Cardiac muscle cell (in vitro differentiated cells and primary cell): ENCODE results near the gene TATDN2. TPM values are rescaled to one million over a fixed set of nuclear protein-coding genes. Genes with fewer than 3 reads are reported as not detected.

ENCODE experiments used
- DNase-seq, 2 donors: peaks; one replicate each; pipeline versions ENCODE4 v3.0.0 to v3.0.0-alpha.2; 2010 to 2017; ENCODE audit warnings: low read depth in 1 of 2, low spot score in 1 of 2
- H3K27ac ChIP-seq: fragments of 200-600 bp; sonication (generic); 2 replicates; pipeline ENCODE4 v1.5.1; 2016
- H3K27me3 ChIP-seq: fragments of 200-600 bp; sonication (generic); 2 replicates; pipeline ENCODE4 v1.6.0; 2016; ENCODE audit warnings: control low read depth
- H3K36me3 ChIP-seq: fragments of 200-600 bp; sonication (generic); 2 replicates; pipeline ENCODE4 v1.5.1; 2016; ENCODE audit warnings: control low read depth
- H3K4me1 ChIP-seq: fragments of 200-600 bp; sonication (generic); 2 replicates; pipeline ENCODE4 v1.8.1; 2017; ENCODE audit warnings: low read depth, mild to moderate bottlenecking, mixed run types
- H3K4me3 ChIP-seq: fragments of 200-600 bp; sonication (generic); 2 replicates; pipeline ENCODE4 v1.5.1; 2016; ENCODE audit warnings: mild to moderate bottlenecking
- H3K9me3 ChIP-seq: fragments of 200-600 bp; sonication (generic); 2 replicates; pipeline ENCODE4 v1.5.1; 2017; ENCODE audit warnings: low read depth, mild to moderate bottlenecking, control low read depth
- CTCF ChIP-seq: IDR thresholded peaks from 2 replicates; pipeline ENCODE4 v1.5.1; 2012; ENCODE audit warnings: low read depth, mild to moderate bottlenecking, low read length
- polyA plus RNA-seq: library from polyadenylated mRNA; unstranded; fragments of >200 nt; fragmentation: Nextera tagmentation; extraction: Ambion mirVana; gene quantifications from 2 replicates; pipeline ENCODE4 v1.2.1, GENCODE V29; 2016
- total RNA-seq: library from RNA; depleted of rRNA; stranded (reverse); fragments of >200 nt; gene quantifications from 2 replicates; pipeline ENCODE4 v1.2.3, GENCODE V29; 2016

TATDN2 gene
- total and polyA plus RNA-seq, 2 experiments from 2014 or later = 7.7 to 13.1 TPM

GRCh38 chr3:10305331-10305902 lies 57.2 kb downstream of the TATDN2 start:
- no peak overlapping the region for H3K27ac ChIP-seq
- H3K27me3 ChIP-seq = no peaks in the 10 kb centered on the region
- H3K9me3 ChIP-seq = no peaks in the 10 kb centered on the region
- TF ChIP-seq CTCF = no peak
- no peak for DNase-seq
- peaks cover 64% of the 10 kb centered on the region for H3K36me3 ChIP-seq
- no peaks in the 10 kb centered on the region for H3K4me1 ChIP-seq
- H3K4me3 ChIP-seq = no peak overlapping the region

- TF ChIP-seq CTCF = no peak
- H3K4me3 ChIP-seq = no peak overlapping the region
- no peak overlapping the region for H3K27ac ChIP-seq
- H3K4me1 ChIP-seq = no peaks in the 10 kb centered on the region
- H3K36me3 ChIP-seq = peaks cover 65% of the 10 kb centered on the region
- DNase-seq = no peak
- H3K9me3 ChIP-seq = no peaks in the 10 kb centered on the region
- no peaks in the 10 kb centered on the region for H3K27me3 ChIP-seq
Measured at GRCh38 chr3:10306156-10306555, 57.9 kb downstream of the TATDN2 start.

- no peak overlapping the region for H3K27ac ChIP-seq
- DNase-seq = no peak
- no peaks in the 10 kb centered on the region for H3K27me3 ChIP-seq
- H3K4me3 ChIP-seq = no peak overlapping the region
- no peaks in the 10 kb centered on the region for H3K4me1 ChIP-seq
- H3K36me3 ChIP-seq = peaks cover 71% of the 10 kb centered on the region
- H3K9me3 ChIP-seq = no peaks in the 10 kb centered on the region
- no peak for TF ChIP-seq CTCF
Measured at GRCh38 chr3:10308678-10309077, 60.4 kb downstream of the TATDN2 start.

- H3K4me1 ChIP-seq = no peaks in the 10 kb centered on the region
- H3K36me3 ChIP-seq = peaks cover 72% of the 10 kb centered on the region
- TF ChIP-seq CTCF = no peak
- no peak overlapping the region for H3K4me3 ChIP-seq
- DNase-seq = peak in 1 of 2 donors; percentile 46
- H3K27ac ChIP-seq = no peak overlapping the region
- no peaks in the 10 kb centered on the region for H3K9me3 ChIP-seq
- no peaks in the 10 kb centered on the region for H3K27me3 ChIP-seq
Measured at GRCh38 chr3:10309736-10310135, 61.5 kb downstream of the TATDN2 start.

GRCh38 chr3:10310578-10310977 lies 62.3 kb downstream of the TATDN2 start:
- no peaks in the 10 kb centered on the region for H3K9me3 ChIP-seq
- H3K27ac ChIP-seq = no peak overlapping the region
- no peak for TF ChIP-seq CTCF
- H3K4me1 ChIP-seq = no peaks in the 10 kb centered on the region
- no peaks in the 10 kb centered on the region for H3K27me3 ChIP-seq
- no peak for DNase-seq
- H3K36me3 ChIP-seq = peaks cover 69% of the 10 kb centered on the region
- H3K4me3 ChIP-seq = no peak overlapping the region
